ENCODE data around the gene SYNM.

SYNM gene

GRCh38 chr15:99131441-99132023 is 26.7 kb downstream of the SYNM start:
- H3K4me3 ChIP-seq (replicated peaks; ENCODE audit: low read depth, low read length): no peak overlapping the region
- DNase-seq (ENCODE audit: low read depth): no peak
- TF ChIP-seq, protein P1, sequence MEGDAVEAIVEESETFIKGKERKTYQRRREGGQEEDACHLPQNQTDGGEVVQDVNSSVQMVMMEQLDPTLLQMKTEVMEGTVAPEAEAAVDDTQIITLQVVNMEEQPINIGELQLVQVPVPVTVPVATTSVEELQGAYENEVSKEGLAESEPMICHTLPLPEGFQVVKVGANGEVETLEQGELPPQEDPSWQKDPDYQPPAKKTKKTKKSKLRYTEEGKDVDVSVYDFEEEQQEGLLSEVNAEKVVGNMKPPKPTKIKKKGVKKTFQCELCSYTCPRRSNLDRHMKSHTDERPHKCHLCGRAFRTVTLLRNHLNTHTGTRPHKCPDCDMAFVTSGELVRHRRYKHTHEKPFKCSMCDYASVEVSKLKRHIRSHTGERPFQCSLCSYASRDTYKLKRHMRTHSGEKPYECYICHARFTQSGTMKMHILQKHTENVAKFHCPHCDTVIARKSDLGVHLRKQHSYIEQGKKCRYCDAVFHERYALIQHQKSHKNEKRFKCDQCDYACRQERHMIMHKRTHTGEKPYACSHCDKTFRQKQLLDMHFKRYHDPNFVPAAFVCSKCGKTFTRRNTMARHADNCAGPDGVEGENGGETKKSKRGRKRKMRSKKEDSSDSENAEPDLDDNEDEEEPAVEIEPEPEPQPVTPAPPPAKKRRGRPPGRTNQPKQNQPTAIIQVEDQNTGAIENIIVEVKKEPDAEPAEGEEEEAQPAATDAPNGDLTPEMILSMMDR (IDR thresholded peaks at IDR 0.05; ENCODE audit: low read length, missing control alignments): no peak

- no peak overlapping the region for H3K4me3 ChIP-seq (replicated peaks; ENCODE audit: low read depth, low read length)
- TF ChIP-seq, protein P1 (IDR thresholded peaks at IDR 0.05; ENCODE audit: low read length, missing control alignments): no peak
- DNase-seq (ENCODE audit: low read depth): no peak
Measured at GRCh38 chr15:99132122-99132521, 27.2 kb downstream of the SYNM start.

- TF ChIP-seq, protein P1 (IDR thresholded peaks at IDR 0.05; ENCODE audit: low read length, missing control alignments): no peak
- no peak overlapping the region for H3K4me3 ChIP-seq (replicated peaks; ENCODE audit: low read depth, low read length)
- DNase-seq (ENCODE audit: low read depth): no peak
Measured at GRCh38 chr15:99132634-99133287, 27.9 kb downstream of the SYNM start.

DNA sequence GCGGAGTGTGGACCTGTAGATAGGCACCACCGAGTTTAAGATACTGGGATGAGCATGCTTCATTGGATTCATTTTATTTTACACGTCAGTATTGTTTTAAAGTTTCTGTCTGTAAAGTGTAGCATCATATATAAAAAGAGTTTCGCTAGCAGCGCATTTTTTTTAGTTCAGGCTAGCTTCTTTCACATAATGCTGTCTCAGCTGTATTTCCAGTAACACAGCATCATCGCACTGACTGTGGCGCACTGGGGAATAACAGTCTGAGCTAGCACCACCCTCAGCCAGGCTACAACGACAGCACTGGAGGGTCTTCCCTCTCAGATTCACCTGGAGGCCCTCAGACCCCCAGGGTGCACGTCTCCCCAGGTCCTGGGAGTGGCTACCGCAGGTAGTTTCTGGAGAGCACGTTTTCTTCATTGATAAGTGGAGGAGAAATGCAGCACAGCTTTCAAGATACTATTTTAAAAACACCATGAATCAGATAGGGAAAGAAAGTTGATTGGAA is 29.5 kb downstream of the SYNM start:
- DNase-seq (ENCODE audit: low read depth): no peak
- H3K4me3 ChIP-seq (replicated peaks; ENCODE audit: low read depth, low read length): no peak overlapping the region
- TF ChIP-seq, protein P1 (IDR thresholded peaks at IDR 0.05; ENCODE audit: low read length, missing control alignments): no peak

GRCh38 chr15:99135194-99135593 is 30.3 kb downstream of the SYNM start:
- DNase-seq (ENCODE audit: low read depth): no peak
- no peak overlapping the region for H3K4me3 ChIP-seq (replicated peaks; ENCODE audit: low read depth, low read length)
- TF ChIP-seq, protein P1 (IDR thresholded peaks at IDR 0.05; ENCODE audit: low read length, missing control alignments): no peak

DNA sequence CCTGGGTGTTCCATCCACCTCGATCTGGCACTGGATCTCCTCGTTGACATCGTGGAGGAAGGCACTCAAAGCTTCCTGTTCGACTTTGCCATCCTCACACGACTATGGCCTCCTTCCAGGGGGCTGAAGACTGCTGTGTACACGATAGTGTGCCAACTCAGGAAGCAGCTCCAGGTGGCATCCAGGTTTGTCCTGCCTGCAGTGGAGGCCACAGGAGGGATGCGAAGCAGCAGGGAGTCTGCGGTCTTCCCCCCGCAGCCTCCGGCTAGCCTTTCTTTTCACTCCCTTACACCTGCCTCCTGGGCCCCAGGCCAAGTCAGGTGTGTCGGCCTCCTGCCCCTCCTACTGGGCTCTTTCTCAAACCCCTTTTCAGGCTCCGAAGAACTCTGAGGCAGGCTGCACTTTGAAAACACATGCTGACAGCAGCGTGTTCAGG is 32.2 kb downstream of the SYNM start:
- no peak overlapping the region for H3K4me3 ChIP-seq (replicated peaks; ENCODE audit: low read depth, low read length)
- DNase-seq (ENCODE audit: low read depth): no peak
- TF ChIP-seq, protein P1 (IDR thresholded peaks at IDR 0.05; ENCODE audit: low read length, missing control alignments): no peak
